HG02571 (cell line): Measurements from ENCODE around the gene FUT3.
"Not testable (repeated sequence)": the region's sequence is repeated elsewhere in the genome, so short reads cannot be mapped to it uniquely, and the experiment has no call there.

Experiments
- ATAC-seq: cut with Tn5 transposase; IDR thresholded peaks from one replicate; pipeline ENCODE4 v1.9.1; 2021; ENCODE audit warnings: mild to moderate bottlenecking, moderate library complexity; ENCODE audit not compliant: unreplicated experiment

The FUT3 gene

DNA sequence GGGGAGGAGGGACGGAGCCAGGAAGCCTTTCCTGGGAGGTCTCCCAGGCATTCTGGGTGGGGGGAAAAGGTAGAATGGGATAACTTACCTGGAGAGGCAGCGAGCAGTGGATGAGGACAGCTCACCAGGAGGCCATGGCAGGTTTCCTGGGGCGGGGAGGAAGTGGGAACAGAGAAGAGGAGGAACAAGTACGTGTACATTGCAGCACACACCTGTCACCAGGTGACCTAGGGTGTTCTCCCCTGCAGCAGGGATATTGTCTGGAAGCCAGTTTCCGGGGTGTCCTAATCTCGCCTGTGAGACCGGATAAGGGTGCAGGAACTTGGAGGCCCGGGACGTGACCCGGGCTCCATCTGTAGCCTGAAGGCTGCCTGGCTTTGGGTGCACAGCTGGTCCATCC, at the start of gene FUT3:
FUT3 (minus strand) TSS at position 148 of the 400 bp plus-strand sequence.
- no peak for ATAC-seq

GRCh38 chr19:5900976-5901375, 49.7 kb upstream of the FUT3 start:
- ATAC-seq: no peak

DNA sequence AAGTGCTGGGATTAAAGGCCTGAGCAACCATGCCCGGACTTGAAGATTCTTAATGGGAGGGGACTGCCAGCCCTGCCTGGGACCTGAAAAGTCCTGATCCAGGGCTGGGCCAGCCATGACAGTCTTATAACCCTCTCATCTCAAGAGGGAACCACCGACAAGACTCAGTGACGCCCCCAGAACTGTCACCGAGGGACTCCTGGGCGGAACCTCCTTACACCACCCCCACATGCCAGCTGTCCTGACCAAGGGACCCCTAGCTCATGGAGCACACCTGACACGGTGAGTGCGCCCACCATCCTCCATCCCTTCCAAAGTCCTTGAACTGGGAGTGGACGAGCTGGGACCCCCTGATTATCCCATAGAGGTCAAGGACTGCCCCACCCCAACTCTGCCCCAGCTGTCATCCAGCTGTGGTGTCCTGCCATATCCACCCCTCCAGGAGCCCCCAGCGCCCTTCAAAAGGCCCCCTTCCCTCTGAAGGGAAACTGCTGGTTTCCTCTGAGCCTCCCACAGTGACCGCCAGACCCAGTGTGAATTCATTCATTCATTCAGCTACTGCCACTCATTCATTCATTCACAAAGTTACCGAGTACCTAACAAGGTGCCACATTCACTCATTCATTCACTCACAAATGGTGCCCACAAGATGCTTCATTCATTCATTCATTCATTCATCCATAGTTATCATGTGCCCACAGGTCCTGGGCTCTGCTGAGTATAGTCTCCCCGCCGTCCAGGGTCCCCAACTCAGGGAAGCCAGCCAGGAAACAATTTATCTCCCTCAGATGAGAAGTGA, 48.7 kb upstream of the FUT3 start:
- ATAC-seq: no peak

- ATAC-seq: no peak
Measured at GRCh38 chr19:5897189-5897969, 46.1 kb upstream of the FUT3 start.

GRCh38 chr19:5896365-5897076, 45.3 kb upstream of the FUT3 start:
- no peak for ATAC-seq

- ATAC-seq: no peak
Measured at GRCh38 chr19:5895890-5896289, 44.6 kb upstream of the FUT3 start.

GRCh38 chr19:5895409-5895808, 44.2 kb upstream of the FUT3 start:
- no peak for ATAC-seq

DNA sequence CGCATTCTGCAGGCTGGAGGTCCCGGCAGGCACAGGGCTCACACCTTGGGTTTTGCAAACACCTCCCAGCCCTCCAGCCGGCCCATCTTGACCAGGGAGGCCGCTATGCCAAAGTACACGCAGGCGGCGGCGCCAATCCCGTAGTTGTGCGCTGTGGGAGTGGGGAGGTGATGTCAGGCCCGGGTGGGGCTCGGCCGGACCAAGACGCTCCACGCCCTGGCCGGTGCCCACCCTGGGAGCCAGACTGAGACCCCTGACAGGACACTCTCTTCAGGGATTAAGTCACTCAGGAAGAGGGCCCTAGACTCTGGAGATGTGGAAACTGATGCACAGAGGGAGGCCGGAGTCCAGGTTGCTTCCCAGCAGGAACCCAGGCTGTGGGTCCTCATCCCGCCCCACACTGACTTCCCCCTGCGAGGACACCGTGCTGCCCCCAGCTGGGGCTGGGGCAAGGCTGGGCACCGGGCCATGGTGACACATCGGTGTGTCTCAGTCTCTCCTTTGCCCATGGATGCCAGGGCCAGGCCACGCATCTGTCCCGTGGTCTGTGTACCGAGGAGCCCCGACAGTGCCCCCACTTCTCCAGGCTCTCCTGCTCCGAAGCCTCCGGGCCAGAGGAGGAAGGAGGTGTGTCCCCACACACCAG, 43.6 kb upstream of the FUT3 start:
- no peak for ATAC-seq

DNA sequence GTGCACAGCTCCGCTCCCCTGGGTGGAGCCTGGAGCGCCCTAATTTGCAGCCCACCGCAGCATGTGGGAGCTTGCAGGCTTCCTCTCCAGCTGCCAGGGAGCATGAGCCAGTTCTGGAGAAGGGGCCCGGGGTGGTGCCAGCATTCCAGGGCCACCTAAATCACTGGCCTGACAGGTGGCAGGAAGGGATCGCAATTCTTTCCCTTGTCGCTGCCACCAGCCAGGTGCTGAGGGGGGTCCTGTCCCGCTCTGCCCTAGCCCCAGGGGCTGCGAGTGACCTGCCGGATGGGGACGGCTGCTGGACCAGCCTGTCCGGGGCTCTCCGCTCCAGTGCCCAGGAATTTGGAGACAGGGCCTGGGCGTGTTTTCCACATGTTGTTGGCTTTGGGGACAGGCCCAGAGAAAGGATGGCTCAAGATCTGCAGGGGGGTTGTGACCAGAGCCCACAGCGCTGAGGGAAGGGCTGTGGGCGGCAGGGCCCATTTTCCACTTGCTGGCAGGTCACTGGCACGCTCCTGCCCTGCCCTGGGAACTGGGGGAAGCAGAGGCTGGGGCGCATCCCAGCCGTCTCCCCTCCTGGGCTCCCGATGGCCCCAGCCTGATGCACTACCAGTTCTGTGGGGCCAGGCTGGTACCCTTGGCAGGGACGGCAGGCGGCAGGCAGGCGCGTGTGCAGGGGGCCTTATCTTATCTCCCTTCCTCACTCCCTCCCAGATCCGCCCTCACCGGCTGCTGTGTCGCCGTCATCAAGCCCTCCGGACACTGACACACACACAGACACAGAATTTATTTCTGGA, 42.9 kb upstream of the FUT3 start:
- ATAC-seq: no peak

DNA sequence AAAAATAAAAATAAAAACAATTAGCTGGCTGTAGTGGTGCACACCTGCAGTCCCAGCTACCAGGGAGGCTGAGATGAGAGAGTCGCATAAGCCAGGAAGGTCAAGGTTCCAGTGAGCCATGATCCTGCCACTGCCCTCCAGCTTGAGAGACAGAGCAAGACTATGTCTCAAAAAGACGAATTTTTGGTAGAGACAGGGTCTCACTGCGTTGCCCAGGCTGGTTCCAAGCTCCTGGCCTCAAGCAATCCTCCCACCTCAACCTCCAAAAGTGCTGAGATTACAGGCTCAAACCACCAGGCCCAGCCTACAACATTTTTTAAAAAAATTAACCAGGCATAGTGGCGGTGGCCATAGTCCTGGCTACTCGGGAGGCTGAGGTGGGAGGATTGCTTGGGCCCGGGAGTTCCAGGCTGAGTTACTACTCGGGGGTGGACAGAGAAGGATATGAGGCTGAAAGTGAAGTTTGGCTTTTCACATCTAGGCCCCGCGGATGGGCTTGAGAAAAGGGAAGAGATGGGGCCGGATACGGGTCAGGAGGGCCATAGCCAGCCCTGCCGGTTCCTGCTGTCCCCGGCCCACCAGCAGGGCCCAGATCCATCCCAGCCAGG, 42.2 kb upstream of the FUT3 start:
- ATAC-seq: no peak

GRCh38 chr19:5892772-5893275, 41.6 kb upstream of the FUT3 start:
- no peak for ATAC-seq

GRCh38 chr19:5891938-5892771, 40.9 kb upstream of the FUT3 start:
- ATAC-seq: no peak

GRCh38 chr19:5891572-5891937, 40.3 kb upstream of the FUT3 start:
- no peak for ATAC-seq

DNA sequence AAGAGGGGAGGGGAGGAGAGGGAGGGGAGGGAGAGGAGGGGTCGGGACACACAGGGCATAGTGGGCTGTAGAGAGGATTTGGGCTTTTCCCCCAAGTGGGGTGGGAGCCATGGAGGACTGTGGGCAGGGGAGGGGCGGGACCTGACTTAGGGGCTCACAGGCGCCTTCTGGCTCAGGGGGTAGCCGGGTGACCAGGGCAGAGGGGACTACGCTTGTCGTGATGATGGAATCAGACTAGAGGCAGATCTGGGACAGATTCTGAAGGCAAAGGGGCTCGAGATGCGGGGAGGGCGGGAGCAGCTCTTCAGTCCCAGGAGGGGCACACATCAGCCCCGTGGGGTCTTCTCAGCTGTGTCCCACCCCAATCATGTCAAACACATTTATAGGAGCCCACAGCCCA, 38.9 kb upstream of the FUT3 start:
- no peak for ATAC-seq

GRCh38 chr19:5889288-5889971, 38.2 kb upstream of the FUT3 start:
- no peak for ATAC-seq

DNA sequence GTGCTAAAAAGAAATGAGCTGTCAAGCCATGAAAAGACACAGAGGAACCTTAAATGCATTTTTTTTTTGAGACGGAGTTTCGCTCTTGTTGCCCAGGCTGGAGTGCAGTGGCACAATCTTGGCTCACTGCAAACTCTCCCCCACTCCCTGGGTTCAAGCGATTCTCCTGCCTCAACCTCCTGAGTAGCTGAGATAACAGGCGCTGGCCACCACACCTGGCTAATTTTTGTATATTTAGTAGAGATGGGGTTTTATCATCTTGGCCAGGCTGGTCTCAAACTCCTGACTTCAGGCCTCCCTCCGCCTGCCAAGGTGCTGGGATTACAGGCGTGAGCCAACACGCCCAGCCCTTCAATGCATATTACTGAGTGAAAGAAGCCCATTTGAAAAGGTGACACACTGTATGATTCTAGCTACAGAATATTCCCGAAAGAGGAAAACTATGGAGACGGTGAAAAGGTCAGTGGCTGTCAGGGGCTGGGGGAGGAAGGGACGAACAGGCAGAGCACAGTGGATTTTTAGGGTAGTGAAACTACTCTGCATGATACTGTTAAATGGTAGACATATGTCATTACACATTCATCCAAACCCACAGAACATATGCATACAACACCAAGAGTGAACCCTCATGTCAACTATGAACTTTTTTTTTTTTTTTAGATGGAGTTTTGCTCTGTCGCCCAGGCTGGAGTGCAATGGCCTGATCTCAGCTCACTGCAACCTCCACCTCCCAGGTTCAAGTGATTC, 33.0 kb upstream of the FUT3 start:
- ATAC-seq: not testable (repeated sequence)

GRCh38 chr19:5883157-5883873, 32.1 kb upstream of the FUT3 start:
- not testable (repeated sequence) for ATAC-seq
